ENCODE measurements around the gene RNF208. TPM values are rescaled to one million over a fixed set of nuclear protein-coding genes. Genes with fewer than 3 reads are reported as not detected.
A peak's percentile ranks its signal among the peaks of the same experiment; 100 is the strongest.

Gene RNF208
- total RNA-seq, 1 donor: not detected

GRCh38 chr9:137213160-137214060, 8.6 kb downstream of the RNF208 start:
- Histone ChIP-seq H2AFZ (ENCODE audit: low read length) (no peak overlapping the region), H3K4me3 (ENCODE audit: insufficient read depth, low read length) (no peak overlapping the region), H3K4me2 (ENCODE audit: insufficient read depth, low read length) (no peak overlapping the region), H3K27me3 (ENCODE audit: insufficient read depth, low read length) (no peaks in the 10 kb centered on the region), H3K36me3 (ENCODE audit: insufficient read depth, low read length) (peaks cover 2% of the 10 kb centered on the region), H3K9me3 (ENCODE audit: low read depth, low read length) (no peaks in the 10 kb centered on the region), H3K27ac (ENCODE audit: low read depth, low read length) (no peak overlapping the region), H4K20me1 (ENCODE audit: insufficient read depth, low read length) (no peaks in the 10 kb centered on the region), H3K79me2 (ENCODE audit: insufficient read depth, low read length) (no peaks in the 10 kb centered on the region), H3K4me1 (ENCODE audit: insufficient read depth, low read length) (peaks cover 6% of the 10 kb centered on the region)
- TF ChIP-seq CTCF (IDR thresholded peaks at IDR 0.05; ENCODE audit: extremely low read depth, low read depth, low read length): peak; percentile 7
- DNase-seq (ENCODE audit: insufficient read length, low spot score, missing footprints): no peak

- Histone ChIP-seq H3K4me2 (ENCODE audit: insufficient read depth, low read length) (no peak overlapping the region), H4K20me1 (ENCODE audit: insufficient read depth, low read length) (no peaks in the 10 kb centered on the region), H3K27ac (ENCODE audit: low read depth, low read length) (no peak overlapping the region), H3K4me3 (ENCODE audit: insufficient read depth, low read length) (no peak overlapping the region), H3K4me1 (ENCODE audit: insufficient read depth, low read length) (peaks cover 5% of the 10 kb centered on the region), H3K9me3 (ENCODE audit: low read depth, low read length) (no peaks in the 10 kb centered on the region), H3K36me3 (ENCODE audit: insufficient read depth, low read length) (peaks cover 2% of the 10 kb centered on the region), H3K79me2 (ENCODE audit: insufficient read depth, low read length) (peaks cover 1% of the 10 kb centered on the region), H2AFZ (ENCODE audit: low read length) (no peak overlapping the region), H3K27me3 (ENCODE audit: insufficient read depth, low read length) (no peaks in the 10 kb centered on the region)
- no peak for DNase-seq (ENCODE audit: insufficient read length, low spot score, missing footprints)
- TF ChIP-seq CTCF (IDR thresholded peaks at IDR 0.05; ENCODE audit: extremely low read depth, low read depth, low read length): no peak
Measured at GRCh38 chr9:137212520-137212919, 9.5 kb downstream of the RNF208 start.

- Histone ChIP-seq H3K79me2 (ENCODE audit: insufficient read depth, low read length) (peaks cover 11% of the 10 kb centered on the region), H3K4me1 (ENCODE audit: insufficient read depth, low read length) (peaks cover 4% of the 10 kb centered on the region), H3K9me3 (ENCODE audit: low read depth, low read length) (no peaks in the 10 kb centered on the region), H2AFZ (ENCODE audit: low read length) (no peak overlapping the region), H3K36me3 (ENCODE audit: insufficient read depth, low read length) (peaks cover 2% of the 10 kb centered on the region), H3K4me2 (ENCODE audit: insufficient read depth, low read length) (no peak overlapping the region), H4K20me1 (ENCODE audit: insufficient read depth, low read length) (no peaks in the 10 kb centered on the region), H3K27ac (ENCODE audit: low read depth, low read length) (no peak overlapping the region), H3K4me3 (ENCODE audit: insufficient read depth, low read length) (no peak overlapping the region), H3K27me3 (ENCODE audit: insufficient read depth, low read length) (no peaks in the 10 kb centered on the region)
- TF ChIP-seq CTCF (IDR thresholded peaks at IDR 0.05; ENCODE audit: extremely low read depth, low read depth, low read length): no peak
- DNase-seq (ENCODE audit: insufficient read length, low spot score, missing footprints): no peak
Measured at GRCh38 chr9:137211532-137211931, 10.5 kb downstream of the RNF208 start.

- Histone ChIP-seq H3K4me2 (ENCODE audit: insufficient read depth, low read length) (peak overlapping the region; percentile 91), H3K27ac (ENCODE audit: low read depth, low read length) (no peak overlapping the region), H3K79me2 (ENCODE audit: insufficient read depth, low read length) (peaks cover 55% of the 10 kb centered on the region)
Measured at GRCh38 chr9:137206602-137207001, 15.4 kb downstream of the RNF208 start.

More at GRCh38 chr9:137206602-137207001, 15.4 kb downstream of the RNF208 start:
- Histone ChIP-seq H3K9me3 (ENCODE audit: low read depth, low read length) (no peaks in the 10 kb centered on the region), H3K36me3 (ENCODE audit: insufficient read depth, low read length) (peaks cover 2% of the 10 kb centered on the region), H3K4me3 (ENCODE audit: insufficient read depth, low read length) (no peak overlapping the region), H2AFZ (ENCODE audit: low read length) (no peak overlapping the region), H3K4me1 (ENCODE audit: insufficient read depth, low read length) (peaks cover 24% of the 10 kb centered on the region), H3K27me3 (ENCODE audit: insufficient read depth, low read length) (no peaks in the 10 kb centered on the region), H4K20me1 (ENCODE audit: insufficient read depth, low read length) (peaks cover 14% of the 10 kb centered on the region)
- no peak for TF ChIP-seq CTCF (IDR thresholded peaks at IDR 0.05; ENCODE audit: extremely low read depth, low read depth, low read length)
- no peak for DNase-seq (ENCODE audit: insufficient read length, low spot score, missing footprints)
